ENCODE data around the gene EHF. TPM values are rescaled to one million over a fixed set of nuclear protein-coding genes. Genes with fewer than 3 reads are reported as not detected.

Gene EHF
- total RNA-seq, 2 experiments from 2014 or later, result not detected

- Mint-ChIP-seq H3K36me3 (ENCODE audit: low read depth) (no peaks in the 10 kb centered on the region), H3K4me3 (no peak overlapping the region), H3K4me1 (ENCODE audit: low read depth) (peaks cover 17% of the 10 kb centered on the region), H3K27me3 (peaks cover 16% of the 10 kb centered on the region), H3K27ac (no peak overlapping the region), H3K9me3 (no peaks in the 10 kb centered on the region)
- DNase-seq (no peak), ATAC-seq (no peak)
- no peak for TF ChIP-seq CTCF (IDR thresholded peaks at IDR 0.05)
- intact Hi-C loops (cut with micrococcal nuclease), result no loop called here
- ChIA-PET CTCF (interaction anchor here (1.0 kb wide), 1 partner anchor 29 kb away, joined by 3 read pairs; no protein-coding TSS in a partner anchor), POLR2A (interaction anchor here (1.4 to 1.8 kb wide), 2 partner anchors 23 to 36 kb away, joined by 3 to 5 read pairs; no protein-coding TSS in a partner anchor)
These were observed 6.4 kb upstream of the EHF start for GRCh38 chr11:34614344-34615104.

- no peaks in the 10 kb centered on the region for H3K36me3 Mint-ChIP-seq (ENCODE audit: low read depth)
- intact Hi-C loops (cut with micrococcal nuclease), result no loop called here
- no peak for TF ChIP-seq CTCF (IDR thresholded peaks at IDR 0.05)
- no peak overlapping the region for H3K4me3 Mint-ChIP-seq
- peaks cover 21% of the 10 kb centered on the region for H3K27me3 Mint-ChIP-seq
- ChIA-PET POLR2A (no interaction called here), CTCF (no interaction called here)
- ATAC-seq, result no peak
- no peak for DNase-seq
- peaks cover 17% of the 10 kb centered on the region for H3K4me1 Mint-ChIP-seq (ENCODE audit: low read depth)
- H3K9me3 Mint-ChIP-seq, result no peaks in the 10 kb centered on the region
- no peak overlapping the region for H3K27ac Mint-ChIP-seq
These were observed 4.8 kb upstream of the EHF start for GRCh38 chr11:34616086-34616485.

- no peak overlapping the region for H3K27ac Mint-ChIP-seq
- POLR2A ChIA-PET, result no interaction called here
- no peak for ATAC-seq
- intact Hi-C loops (cut with micrococcal nuclease), result no loop called here
- no peak overlapping the region for H3K4me3 Mint-ChIP-seq
- peaks cover 17% of the 10 kb centered on the region for H3K4me1 Mint-ChIP-seq (ENCODE audit: low read depth)
- CTCF ChIA-PET, result no interaction called here
- DNase-seq, result no peak
- TF ChIP-seq CTCF (IDR thresholded peaks at IDR 0.05), result no peak
- H3K9me3 Mint-ChIP-seq, result no peaks in the 10 kb centered on the region
- no peaks in the 10 kb centered on the region for H3K36me3 Mint-ChIP-seq (ENCODE audit: low read depth)
- peaks cover 22% of the 10 kb centered on the region for H3K27me3 Mint-ChIP-seq
These were observed 3.9 kb upstream of the EHF start for GRCh38 chr11:34616830-34617504.

DNA sequence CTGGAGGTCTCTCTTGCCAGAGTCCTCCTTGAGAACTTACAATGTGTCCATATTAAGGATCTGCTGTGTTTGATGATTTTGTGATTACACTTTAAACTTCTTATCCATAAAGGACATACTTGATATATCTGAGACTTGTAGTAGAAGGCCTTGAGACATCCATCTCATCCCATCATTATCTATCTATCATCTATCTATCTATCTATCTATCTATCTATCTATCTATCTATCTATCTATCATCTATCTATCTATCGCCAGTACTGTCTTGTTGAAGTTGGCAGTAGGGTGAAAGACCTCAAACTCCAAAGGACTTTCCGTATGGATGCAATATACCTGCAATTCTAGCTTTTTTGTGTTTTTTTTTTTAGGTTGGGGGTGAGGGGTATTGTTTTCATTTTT, 2.5 kb upstream of the EHF start:
- TF ChIP-seq CTCF (IDR thresholded peaks at IDR 0.05), result no peak
- Mint-ChIP-seq H3K36me3 (ENCODE audit: low read depth) (no peaks in the 10 kb centered on the region), H3K4me3 (no peak overlapping the region), H3K27me3 (peaks cover 27% of the 10 kb centered on the region), H3K27ac (no peak overlapping the region), H3K9me3 (no peaks in the 10 kb centered on the region), H3K4me1 (ENCODE audit: low read depth) (peaks cover 15% of the 10 kb centered on the region)
- intact Hi-C loops (cut with micrococcal nuclease), result no loop called here
- ATAC-seq (no peak), DNase-seq (no peak)
- ChIA-PET POLR2A (no interaction called here), CTCF (no interaction called here)

DNA sequence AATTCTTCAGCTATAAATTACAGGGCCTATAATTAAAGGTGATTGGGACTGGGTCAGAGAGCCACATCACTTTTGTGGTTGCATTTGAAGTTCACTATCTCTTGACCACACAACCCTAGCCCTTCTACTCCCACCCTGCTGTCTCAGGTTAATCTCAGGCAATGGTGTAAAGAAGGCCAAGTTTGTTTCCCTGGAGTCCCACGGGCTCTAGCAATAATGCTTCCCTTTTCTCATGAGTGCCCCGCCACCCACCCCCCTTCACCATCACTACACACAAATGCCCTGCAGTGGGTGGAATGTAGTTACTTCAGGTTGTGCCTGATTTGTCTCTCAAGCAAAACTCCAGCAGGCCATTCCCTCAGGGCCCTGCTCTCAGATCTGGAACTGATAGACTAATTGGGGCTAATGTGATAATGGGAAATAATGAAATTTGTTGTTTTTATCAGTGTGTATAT, 1.8 kb upstream of the EHF start:
- H3K4me1 Mint-ChIP-seq (ENCODE audit: low read depth), result peaks cover 12% of the 10 kb centered on the region
- DNase-seq (no peak), ATAC-seq (no peak)
- intact Hi-C loops (cut with micrococcal nuclease), result no loop called here
- H3K36me3 Mint-ChIP-seq (ENCODE audit: low read depth), result no peaks in the 10 kb centered on the region
- no peak overlapping the region for H3K27ac Mint-ChIP-seq
- H3K27me3 Mint-ChIP-seq, result peaks cover 32% of the 10 kb centered on the region
- no peak for TF ChIP-seq CTCF (IDR thresholded peaks at IDR 0.05)
- no peak overlapping the region for H3K4me3 Mint-ChIP-seq
- H3K9me3 Mint-ChIP-seq, result no peaks in the 10 kb centered on the region
- CTCF ChIA-PET, result no interaction called here
- POLR2A ChIA-PET, result no interaction called here

All from activated CD8-positive, alpha-beta T cell treated with anti-CD3 and anti-CD28 coated beads for 36 hours (primary cell).